ENCODE results near the gene BCL2. TPM values are rescaled to one million over a fixed set of nuclear protein-coding genes. Genes with fewer than 3 reads are reported as not detected.
A peak's percentile ranks its signal among the peaks of the same experiment; 100 is the strongest.

BCL2 gene
- total RNA-seq, 1 donor from 2014 or later: 14.1 TPM

GRCh38 chr18:63162271-63163014, 157.1 kb downstream of the BCL2 start:
- H3K27ac Mint-ChIP-seq (ENCODE audit: unreplicated experiment): no peak overlapping the region
- H3K4me1 Mint-ChIP-seq: peaks cover 20% of the 10 kb centered on the region

GRCh38 chr18:63161761-63162195, 157.8 kb downstream of the BCL2 start:
- Mint-ChIP-seq H3K4me3 (no peak overlapping the region), H3K4me1 (peaks cover 20% of the 10 kb centered on the region), H3K27ac (ENCODE audit: unreplicated experiment) (no peak overlapping the region), H3K27me3 (ENCODE audit: low read depth) (no peaks in the 10 kb centered on the region), H3K9me3 (no peaks in the 10 kb centered on the region), H3K36me3 (ENCODE audit: low read depth) (no peaks in the 10 kb centered on the region)
- no peak for DNase-seq (ENCODE audit: low read depth, low spot score)
- no peak for TF ChIP-seq CTCF (conservative IDR thresholded peaks at IDR 0.05)

More at GRCh38 chr18:63162271-63163014, 157.1 kb downstream of the BCL2 start:
- H3K36me3 Mint-ChIP-seq (ENCODE audit: low read depth): no peaks in the 10 kb centered on the region
- no peak overlapping the region for H3K4me3 Mint-ChIP-seq
- TF ChIP-seq CTCF (conservative IDR thresholded peaks at IDR 0.05): no peak
- H3K9me3 Mint-ChIP-seq: no peaks in the 10 kb centered on the region
- no peaks in the 10 kb centered on the region for H3K27me3 Mint-ChIP-seq (ENCODE audit: low read depth)
- no peak for DNase-seq (ENCODE audit: low read depth, low spot score)

- no peak overlapping the region for H3K4me3 Mint-ChIP-seq
- H3K9me3 Mint-ChIP-seq: no peaks in the 10 kb centered on the region
- H3K36me3 Mint-ChIP-seq (ENCODE audit: low read depth): no peaks in the 10 kb centered on the region
- no peak for DNase-seq (ENCODE audit: low read depth, low spot score)
- peaks cover 20% of the 10 kb centered on the region for H3K4me1 Mint-ChIP-seq
- H3K27me3 Mint-ChIP-seq (ENCODE audit: low read depth): no peaks in the 10 kb centered on the region
- H3K27ac Mint-ChIP-seq (ENCODE audit: unreplicated experiment): peak overlapping the region; percentile 31
- TF ChIP-seq CTCF (conservative IDR thresholded peaks at IDR 0.05): no peak
These were observed 158.4 kb downstream of the BCL2 start for GRCh38 chr18:63161032-63161760.

GRCh38 chr18:63160172-63160995, 159.2 kb downstream of the BCL2 start:
- Mint-ChIP-seq H3K9me3 (no peaks in the 10 kb centered on the region), H3K4me3 (no peak overlapping the region), H3K27me3 (ENCODE audit: low read depth) (no peaks in the 10 kb centered on the region), H3K4me1 (peaks cover 24% of the 10 kb centered on the region), H3K36me3 (ENCODE audit: low read depth) (no peaks in the 10 kb centered on the region), H3K27ac (ENCODE audit: unreplicated experiment) (peak overlapping the region; percentile 31)
- DNase-seq (ENCODE audit: low read depth, low spot score): no peak
- no peak for TF ChIP-seq CTCF (conservative IDR thresholded peaks at IDR 0.05)

- H3K4me3 Mint-ChIP-seq: no peak overlapping the region
- H3K27me3 Mint-ChIP-seq (ENCODE audit: low read depth): no peaks in the 10 kb centered on the region
- DNase-seq (ENCODE audit: low read depth, low spot score): no peak
- peaks cover 26% of the 10 kb centered on the region for H3K4me1 Mint-ChIP-seq
- H3K36me3 Mint-ChIP-seq (ENCODE audit: low read depth): no peaks in the 10 kb centered on the region
- H3K9me3 Mint-ChIP-seq: no peaks in the 10 kb centered on the region
- no peak overlapping the region for H3K27ac Mint-ChIP-seq (ENCODE audit: unreplicated experiment)
- no peak for TF ChIP-seq CTCF (conservative IDR thresholded peaks at IDR 0.05)
These were observed 160.0 kb downstream of the BCL2 start for GRCh38 chr18:63159590-63159989.
